SU-DHL-6 (cell line): ENCODE results near the gene SPPL2A.

ENCODE experiments used
- EZH2phosphoT487 ChIP-seq: fragments of 200-600 bp; sonication (generic), shearing (Covaris generic); conservative IDR thresholded peaks from 2 replicates; pipeline ENCODE4 v1.6.1; 2018; ENCODE audit warnings: mild to moderate bottlenecking, antibody characterized with exemption, low read length, moderate library complexity, mixed read lengths
- TF ChIP-seq, protein P1 (sequence below): fragments of 200-600 bp; sonication (generic); IDR thresholded peaks from one replicate; pipeline ENCODE4 v1.5.1; 2017; ENCODE audit warnings: antibody characterized with exemption, mild to moderate bottlenecking, low read length, moderate library complexity; ENCODE audit not compliant: insufficient read depth, poor library complexity, severe bottlenecking

DNA sequence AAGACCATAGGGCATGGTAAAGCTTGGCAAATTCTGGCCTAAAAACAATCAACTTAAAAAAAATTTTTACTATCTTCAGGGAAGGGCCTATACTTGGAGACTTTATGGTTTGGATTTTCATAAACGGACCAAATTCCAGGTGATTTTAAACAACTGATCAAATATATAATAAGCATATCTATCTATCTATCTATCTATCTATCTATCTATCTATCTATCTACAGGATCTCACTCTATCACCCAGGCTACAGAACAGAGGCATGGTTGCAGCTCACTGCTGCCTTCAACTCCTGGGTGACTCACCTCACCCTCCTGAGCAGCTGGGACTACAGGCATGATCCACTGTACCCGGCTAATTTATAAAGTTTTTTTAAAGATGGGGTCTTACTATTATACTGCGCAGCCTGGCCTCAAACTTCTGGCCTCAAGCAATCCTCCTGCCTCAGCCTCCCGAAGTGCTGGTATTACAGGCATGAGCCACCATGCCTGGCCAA is 6.7 kb downstream of the SPPL2A start:
- TF ChIP-seq, protein P1, sequence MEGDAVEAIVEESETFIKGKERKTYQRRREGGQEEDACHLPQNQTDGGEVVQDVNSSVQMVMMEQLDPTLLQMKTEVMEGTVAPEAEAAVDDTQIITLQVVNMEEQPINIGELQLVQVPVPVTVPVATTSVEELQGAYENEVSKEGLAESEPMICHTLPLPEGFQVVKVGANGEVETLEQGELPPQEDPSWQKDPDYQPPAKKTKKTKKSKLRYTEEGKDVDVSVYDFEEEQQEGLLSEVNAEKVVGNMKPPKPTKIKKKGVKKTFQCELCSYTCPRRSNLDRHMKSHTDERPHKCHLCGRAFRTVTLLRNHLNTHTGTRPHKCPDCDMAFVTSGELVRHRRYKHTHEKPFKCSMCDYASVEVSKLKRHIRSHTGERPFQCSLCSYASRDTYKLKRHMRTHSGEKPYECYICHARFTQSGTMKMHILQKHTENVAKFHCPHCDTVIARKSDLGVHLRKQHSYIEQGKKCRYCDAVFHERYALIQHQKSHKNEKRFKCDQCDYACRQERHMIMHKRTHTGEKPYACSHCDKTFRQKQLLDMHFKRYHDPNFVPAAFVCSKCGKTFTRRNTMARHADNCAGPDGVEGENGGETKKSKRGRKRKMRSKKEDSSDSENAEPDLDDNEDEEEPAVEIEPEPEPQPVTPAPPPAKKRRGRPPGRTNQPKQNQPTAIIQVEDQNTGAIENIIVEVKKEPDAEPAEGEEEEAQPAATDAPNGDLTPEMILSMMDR: no peak
- no peak for TF ChIP-seq EZH2phosphoT487
